ENCODE measurements around the gene TMEM80. TPM values are rescaled to one million over a fixed set of nuclear protein-coding genes. Genes with fewer than 3 reads are reported as not detected.
A peak's percentile ranks its signal among the peaks of the same experiment; 100 is the strongest.

The TMEM80 gene
- total and polyA plus RNA-seq, 2 of the 8 experiments (the other 6 are each of a cell fraction or from before 2014, with no cell fraction given), result 8.0 to 16.3 TPM

DNA sequence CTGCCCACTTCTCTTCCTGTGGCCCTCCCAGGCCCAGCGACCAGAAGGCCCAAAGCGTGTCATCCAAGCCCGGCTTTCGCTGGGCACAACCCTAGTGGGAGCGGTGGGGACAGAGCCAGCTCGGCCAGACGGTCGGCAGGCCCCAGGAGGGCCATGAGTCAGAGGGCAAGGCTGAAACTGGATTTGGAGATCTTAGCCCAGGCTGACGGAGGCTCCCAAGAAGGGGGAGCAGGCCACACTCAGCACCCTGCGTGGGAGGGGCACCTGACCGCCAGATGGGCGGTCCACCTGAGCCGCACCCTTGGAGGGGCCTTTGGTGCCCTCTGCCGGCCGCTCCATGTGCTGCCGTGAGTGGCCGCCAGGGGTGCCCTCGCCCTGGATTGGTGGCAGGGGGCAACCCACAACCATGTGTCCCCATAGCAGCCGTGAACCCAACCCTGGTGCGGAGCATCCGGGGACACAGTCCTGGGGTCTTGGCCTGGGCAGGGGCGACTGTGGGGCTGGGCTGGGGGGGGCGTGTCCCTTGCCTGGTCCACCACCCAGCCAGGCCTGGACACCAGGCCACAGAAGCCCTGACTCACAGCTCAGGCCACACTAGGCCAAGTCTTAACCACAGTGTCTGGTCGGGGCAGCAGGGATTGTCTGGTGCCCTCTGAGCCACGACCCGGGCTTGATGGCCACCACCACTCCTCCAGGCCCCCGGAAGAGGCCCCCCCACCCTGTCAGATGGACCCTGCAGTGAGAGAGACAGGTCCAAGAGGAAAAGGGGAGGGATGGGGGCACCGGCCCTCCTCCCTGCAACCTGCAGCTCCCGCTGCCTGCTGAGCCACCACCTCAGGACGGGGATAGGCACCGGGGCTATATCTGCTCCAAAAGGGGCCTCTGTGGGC is 32.5 kb downstream of the TMEM80 start:
- Histone ChIP-seq H3K23ac (ENCODE audit: insufficient read length) (no peak overlapping the region), H2AK5ac (ENCODE audit: low read depth, low read length) (no peak overlapping the region), H3K79me2 (ENCODE audit: control insufficient read depth in 1 of 2, insufficient read depth in 2 of 2, low read length in 2 of 2) (no peaks in the 10 kb centered on the region), H3K79me1 (ENCODE audit: low read depth, low read length) (no peaks in the 10 kb centered on the region), H2BK5ac (ENCODE audit: low read depth, low read length) (0 out of 2 replicates have a peak overlapping the region, but pooled peaks have one; percentile 40), H4K8ac (ENCODE audit: extremely low read depth, insufficient read depth, low read length) (no peak overlapping the region; the same call in 1 of the 2 replicates), H4K5ac (ENCODE audit: insufficient read length, low read depth, low read length) (no peak overlapping the region), H3K18ac (ENCODE audit: extremely low read depth, low read length) (peak overlapping the region; percentile 83), H3K36me3 (ENCODE audit: control insufficient read depth in 2 of 4, insufficient read depth in 4 of 4, low read length in 3 of 4) (no peaks in the 10 kb centered on the region), H3K4ac (replicated peaks; ENCODE audit: insufficient read length, low read depth, low read length) (no peak overlapping the region), H3K23me2 (ENCODE audit: low read depth, low read length) (peaks cover 7% of the 10 kb centered on the region; the same call in 1 of the 2 replicates), H3K27ac (ENCODE audit: low read depth, low read length) (no peak overlapping the region), H3K9me3 (ENCODE audit: insufficient read depth in 2 of 2, low read depth in 1 of 2, low read length in 1 of 2) (no peaks in the 10 kb centered on the region), H2BK12ac (ENCODE audit: low read depth, low read length) (peak overlapping the region; percentile 60; the same call in 1 of the 2 replicates), H2BK15ac (ENCODE audit: low read length) (no peak overlapping the region), H3K4me1 (replicated peaks in 1 of 4; ENCODE audit: control insufficient read depth in 3 of 4, insufficient read depth in 4 of 4, low read length in 3 of 4) (peaks cover 0 to 19% (median 12%) of the 10 kb centered on the region in 4 experiments; a peak in 5 of 7 replicates), H3K9ac (replicated peaks in 1 of 4; ENCODE audit: extremely low read depth in 1 of 4, low read depth in 3 of 4, low read length in 3 of 4) (no peak overlapping the region), H4K91ac (replicated peaks; ENCODE audit: insufficient read length, low read length) (peak overlapping the region; percentile 51), H3K27me3 (replicated peaks in 1 of 4; ENCODE audit: control insufficient read depth in 3 of 4, extremely low read depth in 1 of 4, insufficient read depth in 3 of 4, low read length in 3 of 4) (peaks cover 0 to 2% (median 0%) of the 10 kb centered on the region in 4 experiments; a peak in 2 of 7 replicates), H2BK20ac (ENCODE audit: low read length) (no peak overlapping the region), H3K14ac (ENCODE audit: insufficient read length) (no peak overlapping the region), H3K4me2 (ENCODE audit: insufficient read depth in 1 of 2, low read depth in 2 of 2, low read length in 2 of 2) (no peak overlapping the region), H4K20me1 (replicated peaks in 1 of 2; ENCODE audit: control insufficient read depth in 1 of 2, insufficient read depth in 2 of 2, low read length in 2 of 2) (no peaks in the 10 kb centered on the region), H2AFZ (ENCODE audit: low read length) (no peak overlapping the region), H3K4me3 (ENCODE audit: extremely low read depth in 1 of 4, insufficient read depth in 2 of 4, low read depth in 3 of 4, low read length in 4 of 4) (no peak overlapping the region), H3K56ac (replicated peaks; ENCODE audit: insufficient read length, low read depth, low read length) (no peak overlapping the region), H2BK120ac (replicated peaks; ENCODE audit: low read depth, low read length) (no peak overlapping the region)
- FAIRE-seq (no peak), DNase-seq (ENCODE audit: low read depth in 1 of 2, low spot score in 2 of 2) (peak; percentile 66 to 98)
- WGBS, 2 experiments (ENCODE audit: extremely low coverage in 1 of 2, insufficient coverage in 1 of 2, insufficient read length in 1 of 2, insufficient replicate concordance in 2 of 2, low coverage in 1 of 2, low lambda C conversion rate in 2 of 2, missing lambda C conversion rate in 1 of 2), result 48% methylated on average over 30 of the region's 31 CpGs; no CpG with 5 or more reads in 1 of the 2 experiments
- CTCF ChIA-PET (ENCODE audit: partially characterized antibody), result interaction anchor here (0.6 to 15.4 kb wide), 30 partner anchors 9 to 228 kb away, joined by 3 to 395 read pairs (median 3); partner anchors contain the start of genes DEAF1, EPS8L2, IRF7 and TALDO1
- POLR2A ChIA-PET (ENCODE audit: partially characterized antibody), result interaction anchor here (0.9 to 13.2 kb wide), 9 partner anchors 19 to 89 kb away, joined by 3 to 216 read pairs (median 7); partner anchors contain the start of genes EPS8L2, RPLP2 and TALDO1
- TF ChIP-seq KDM4A (IDR thresholded peaks at IDR 0.05; ENCODE audit: low read depth, low read length, severe bottlenecking), result no peak
- no peak for TF ChIP-seq FOSL1 (IDR thresholded peaks at IDR 0.05; ENCODE audit: insufficient read depth, low read depth, low read length)
- no peak for TF ChIP-seq MAFK (IDR thresholded peaks at IDR 0.05; ENCODE audit: low read depth, low read length)
- no peak for TF ChIP-seq SIX5 (IDR thresholded peaks at IDR 0.05; ENCODE audit: low read depth, low read length)
- TF ChIP-seq, protein P1, sequence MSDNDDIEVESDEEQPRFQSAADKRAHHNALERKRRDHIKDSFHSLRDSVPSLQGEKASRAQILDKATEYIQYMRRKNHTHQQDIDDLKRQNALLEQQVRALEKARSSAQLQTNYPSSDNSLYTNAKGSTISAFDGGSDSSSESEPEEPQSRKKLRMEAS (IDR thresholded peaks at IDR 0.05), result peak; percentile 86
- TF ChIP-seq ZNF274 (IDR thresholded peaks at IDR 0.05; ENCODE audit: borderline replicate concordance, extremely low read depth, low read length), result no peak
- TF ChIP-seq ASH2L (IDR thresholded peaks at IDR 0.05; ENCODE audit: low read length), result no peak
